Stimulated activated CD8-positive, alpha-beta memory T cell treated with anti-CD3 and anti-CD28 coated beads, Interleukin-4, amount 100 ng/mL, for 24 hours (primary cell): Measurements from ENCODE around the gene NIPSNAP2.
"Not testable (repeated sequence)": the region's sequence is repeated elsewhere in the genome, so short reads cannot be mapped to it uniquely, and the experiment has no call there.

Source experiments
- DNase-seq: peaks from one replicate; pipeline ENCODE4 v3.0.0-alpha.2; 2020; ENCODE audit warnings: low read depth

The NIPSNAP2 gene

DNA sequence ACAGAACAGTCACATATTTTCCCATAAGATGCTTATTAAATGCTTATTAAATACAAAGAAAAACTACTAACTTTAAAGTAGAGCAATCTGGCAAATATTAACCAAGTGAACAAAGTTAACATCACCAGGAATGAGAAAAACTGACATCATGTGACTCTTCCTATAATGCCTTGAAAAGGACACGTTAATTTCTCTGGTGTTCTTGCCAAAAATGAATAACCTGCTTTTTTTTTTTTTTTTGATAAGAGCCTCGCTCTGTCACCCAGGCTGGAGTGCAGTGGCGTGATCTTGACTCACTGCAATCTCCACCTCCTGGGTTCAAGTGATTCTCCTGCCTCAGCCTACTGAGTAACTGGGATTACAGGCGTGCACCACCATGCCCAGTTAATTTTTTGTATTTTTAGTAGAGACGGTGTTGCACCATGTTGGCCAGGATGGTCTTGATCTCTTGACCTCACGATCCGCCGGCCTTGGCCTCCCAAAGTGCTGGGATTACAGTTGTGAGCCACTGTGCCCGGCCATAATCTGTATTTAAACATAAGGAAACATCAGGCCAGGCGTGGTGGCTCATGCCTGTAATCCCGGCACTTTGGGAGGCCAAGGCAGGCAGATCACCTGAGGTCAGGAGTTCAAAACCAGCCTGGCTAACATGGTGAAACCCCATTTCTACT, 83.2 kb downstream of the NIPSNAP2 start:
- DNase-seq, result not testable (repeated sequence)

DNA sequence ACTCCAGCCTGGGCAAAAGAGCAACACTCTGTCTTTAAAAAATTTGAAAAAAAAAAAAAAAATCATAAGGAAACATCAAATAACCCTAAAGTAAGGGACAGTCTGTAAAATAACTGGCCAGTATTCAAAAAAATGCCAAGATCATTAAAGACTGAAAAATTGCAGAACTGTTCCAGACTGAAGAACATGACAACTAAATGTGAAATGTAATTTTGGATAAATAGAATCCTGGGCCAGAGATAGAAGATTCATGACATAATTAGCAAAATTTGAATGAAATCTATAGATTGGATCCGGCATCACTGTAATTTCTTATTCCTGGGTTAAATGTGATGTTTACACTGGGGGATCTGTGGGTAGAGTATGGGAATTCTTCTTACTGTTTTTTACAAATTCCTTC, 83.9 kb downstream of the NIPSNAP2 start:
- DNase-seq, result no peak

DNA sequence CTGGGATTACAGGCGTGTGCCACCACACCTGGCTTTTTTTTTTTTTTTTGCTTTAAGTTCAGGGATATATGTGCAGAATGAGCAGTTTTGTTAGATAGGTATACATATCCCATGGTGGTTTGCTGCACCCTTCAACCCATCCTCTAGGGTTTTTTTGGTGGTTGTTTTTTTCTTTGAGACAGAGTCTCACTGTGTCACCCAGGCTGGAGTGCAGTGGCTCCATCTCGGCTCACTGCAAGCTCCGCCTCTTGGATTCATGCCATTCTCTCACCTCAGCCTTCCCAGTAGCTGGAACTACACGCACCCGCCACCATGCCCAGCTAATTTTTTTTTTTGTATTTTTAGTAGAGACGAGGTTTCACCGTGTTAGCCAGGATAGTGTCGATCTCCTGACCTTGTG, 84.4 kb downstream of the NIPSNAP2 start:
- DNase-seq, result not testable (repeated sequence)
